ENCODE results near the gene RAB22A.

The RAB22A gene

GRCh38 chr20:58359441-58359840, 49.9 kb downstream of the RAB22A start:
- Histone ChIP-seq H3K9ac (no peak overlapping the region), H3K27me3 (ENCODE audit: insufficient read depth, low read depth) (no peaks in the 10 kb centered on the region; the same call in 1 of the 2 replicates), H2AFZ (ENCODE audit: low read depth) (no peak overlapping the region), H4K20me1 (ENCODE audit: insufficient read depth) (no peaks in the 10 kb centered on the region), H3K36me3 (ENCODE audit: insufficient read depth) (no peaks in the 10 kb centered on the region), H3K4me2 (no peak overlapping the region), H3K27ac (no peak overlapping the region), H3K4me1 (ENCODE audit: low read depth, poor library complexity, severe bottlenecking) (no peaks in the 10 kb centered on the region), H3K4me3 (IDR thresholded peaks at IDR 0.05; ENCODE audit: insufficient read depth, low read depth, low read length) (no peak overlapping the region), H3K79me2 (ENCODE audit: insufficient read depth, low read depth) (no peaks in the 10 kb centered on the region)
- no peak for TF ChIP-seq CTCF (conservative IDR thresholded peaks at IDR 0.05; ENCODE audit: low read depth, low read length)

GRCh38 chr20:58360936-58361335, 51.4 kb downstream of the RAB22A start:
- H3K27me3 ChIP-seq (ENCODE audit: insufficient read depth, low read depth), result no peaks in the 10 kb centered on the region; the same call in 1 of the 2 replicates
- no peak overlapping the region for H3K4me3 ChIP-seq (IDR thresholded peaks at IDR 0.05; ENCODE audit: insufficient read depth, low read depth, low read length)
- TF ChIP-seq CTCF (conservative IDR thresholded peaks at IDR 0.05; ENCODE audit: low read depth, low read length), result no peak
- no peaks in the 10 kb centered on the region for H3K79me2 ChIP-seq (ENCODE audit: insufficient read depth, low read depth)
- no peaks in the 10 kb centered on the region for H3K36me3 ChIP-seq (ENCODE audit: insufficient read depth)
- no peak overlapping the region for H3K4me2 ChIP-seq
- H4K20me1 ChIP-seq (ENCODE audit: insufficient read depth), result no peaks in the 10 kb centered on the region
- no peak overlapping the region for H3K9ac ChIP-seq
- no peak overlapping the region for H2AFZ ChIP-seq (ENCODE audit: low read depth)
- H3K27ac ChIP-seq, result no peak overlapping the region
- no peaks in the 10 kb centered on the region for H3K4me1 ChIP-seq (ENCODE audit: low read depth, poor library complexity, severe bottlenecking)

- no peaks in the 10 kb centered on the region; the same call in 1 of the 2 replicates for H3K27me3 ChIP-seq (ENCODE audit: insufficient read depth, low read depth)
- H3K4me3 ChIP-seq (IDR thresholded peaks at IDR 0.05; ENCODE audit: insufficient read depth, low read depth, low read length), result no peak overlapping the region
- no peak overlapping the region for H3K4me2 ChIP-seq
- no peaks in the 10 kb centered on the region for H3K79me2 ChIP-seq (ENCODE audit: insufficient read depth, low read depth)
- no peaks in the 10 kb centered on the region for H3K36me3 ChIP-seq (ENCODE audit: insufficient read depth)
- no peak overlapping the region for H3K9ac ChIP-seq
- no peaks in the 10 kb centered on the region for H3K4me1 ChIP-seq (ENCODE audit: low read depth, poor library complexity, severe bottlenecking)
- no peak overlapping the region for H2AFZ ChIP-seq (ENCODE audit: low read depth)
- no peaks in the 10 kb centered on the region for H4K20me1 ChIP-seq (ENCODE audit: insufficient read depth)
- H3K27ac ChIP-seq, result no peak overlapping the region
- TF ChIP-seq CTCF (conservative IDR thresholded peaks at IDR 0.05; ENCODE audit: low read depth, low read length), result no peak
Observed at GRCh38 chr20:58361481-58362205, 52.1 kb downstream of the RAB22A start.

GRCh38 chr20:58362206-58362516, 52.6 kb downstream of the RAB22A start:
- no peak overlapping the region for H3K4me2 ChIP-seq
- H3K27ac ChIP-seq, result no peak overlapping the region
- no peak for TF ChIP-seq CTCF (conservative IDR thresholded peaks at IDR 0.05; ENCODE audit: low read depth, low read length)
- no peaks in the 10 kb centered on the region for H3K4me1 ChIP-seq (ENCODE audit: low read depth, poor library complexity, severe bottlenecking)
- no peaks in the 10 kb centered on the region for H3K36me3 ChIP-seq (ENCODE audit: insufficient read depth)
- H3K79me2 ChIP-seq (ENCODE audit: insufficient read depth, low read depth), result no peaks in the 10 kb centered on the region
- no peak overlapping the region for H3K9ac ChIP-seq
- H3K27me3 ChIP-seq (ENCODE audit: insufficient read depth, low read depth), result no peaks in the 10 kb centered on the region; the same call in 1 of the 2 replicates
- no peaks in the 10 kb centered on the region for H4K20me1 ChIP-seq (ENCODE audit: insufficient read depth)
- H2AFZ ChIP-seq (ENCODE audit: low read depth), result no peak overlapping the region
- H3K4me3 ChIP-seq (IDR thresholded peaks at IDR 0.05; ENCODE audit: insufficient read depth, low read depth, low read length), result no peak overlapping the region

All from KMS-11 (cell line).